PFSK-1 (cell line): ENCODE results near the gene GNG8.

Experiments
- FOXP2 ChIP-seq: optimal IDR thresholded peaks from 2 replicates; pipeline ENCODE3; 2011; ENCODE audit warnings: borderline replicate concordance, control low read depth, inconsistent platforms; ENCODE audit not compliant: insufficient read depth; ENCODE audit errors: extremely low read length, extremely low read depth
- POLR2AphosphoS5 ChIP-seq: IDR thresholded peaks from 2 replicates; pipeline ENCODE4 v1.6.1; 2012; ENCODE audit warnings: low read depth, mild to moderate bottlenecking, control low read depth, low read length, moderate library complexity
- REST ChIP-seq, 2 experiments: IDR thresholded peaks; 2 replicates each; pipeline versions ENCODE4 v1.6.1 to v1.8.0; 2011 to 2012; ENCODE audit warnings: low read depth in 2 of 2, low read length in 2 of 2, control low read depth in 1 of 2, inconsistent platforms in 1 of 2, mild to moderate bottlenecking in 1 of 2, moderate library complexity in 1 of 2; ENCODE audit not compliant: insufficient read depth in 1 of 2
- SIN3A ChIP-seq: IDR thresholded peaks from 2 replicates; pipeline ENCODE4 v1.6.1; 2012; ENCODE audit warnings: mild to moderate bottlenecking, low read length, moderate library complexity, borderline replicate concordance; ENCODE audit not compliant: insufficient read depth
- TAF1 ChIP-seq: IDR thresholded peaks from 2 replicates; pipeline ENCODE4 v1.6.1; 2012; ENCODE audit warnings: low read length, control low read depth, borderline replicate concordance; ENCODE audit not compliant: insufficient read depth

GNG8 gene

GRCh38 chr19:46614114-46614722, 21.8 kb downstream of the GNG8 start:
- no peak for TF ChIP-seq FOXP2
- no peak for TF ChIP-seq REST (IDR thresholded peaks at IDR 0.05; ENCODE audit: insufficient read depth in 1 of 2, low read depth in 2 of 2, low read length in 2 of 2)
- TF ChIP-seq SIN3A, result no peak
- no peak for TF ChIP-seq POLR2AphosphoS5
- TF ChIP-seq TAF1, result no peak

- TF ChIP-seq TAF1, result no peak
- no peak for TF ChIP-seq SIN3A
- no peak for TF ChIP-seq POLR2AphosphoS5
- no peak for TF ChIP-seq REST (IDR thresholded peaks at IDR 0.05; ENCODE audit: insufficient read depth in 1 of 2, low read depth in 2 of 2, low read length in 2 of 2)
These were observed 22.5 kb downstream of the GNG8 start for GRCh38 chr19:46613525-46613924.

GRCh38 chr19:46611776-46612175, 24.2 kb downstream of the GNG8 start:
- no peak for TF ChIP-seq REST (IDR thresholded peaks at IDR 0.05; ENCODE audit: insufficient read depth in 1 of 2, low read depth in 2 of 2, low read length in 2 of 2)

- no peak for TF ChIP-seq TAF1
- no peak for TF ChIP-seq REST (IDR thresholded peaks at IDR 0.05; ENCODE audit: insufficient read depth in 1 of 2, low read depth in 2 of 2, low read length in 2 of 2)
- TF ChIP-seq SIN3A, result peak; percentile 8; the same call in 1 of the 2 replicates
- no peak for TF ChIP-seq FOXP2
- TF ChIP-seq POLR2AphosphoS5, result peak; percentile 21; the same call in 1 of the 2 replicates
These were observed 24.9 kb downstream of the GNG8 start for GRCh38 chr19:46610851-46611770.

GRCh38 chr19:46610413-46610775, 25.6 kb downstream of the GNG8 start:
- TF ChIP-seq REST (IDR thresholded peaks at IDR 0.05; ENCODE audit: insufficient read depth in 1 of 2, low read depth in 2 of 2, low read length in 2 of 2), result no peak
